DMS153 treated with DMSO at 0.1 percent for 48 hours (cell line): ENCODE results near the gene IRAK2.
A peak's percentile ranks its signal among the peaks of the same experiment; 100 is the strongest.
"Not testable (repeated sequence)": the region's sequence is repeated elsewhere in the genome, so short reads cannot be mapped to it uniquely, and the experiment has no call there.

Experiments used
- DNase-seq: peaks from one replicate; lab custom pipeline; 2025; ENCODE audit not compliant: unreplicated experiment; lab: John Stamatoyannopoulos, UW

IRAK2 gene

GRCh38 chr3:10164546-10165393 is at the start of gene IRAK2:
Gene IRAK2 (plus strand): TSS chr3:10164919. CDS start chr3:10164955, 36 bp downstream.
- DNase-seq, result no peak

- peak; percentile 70 for DNase-seq
These were observed 49.2 kb upstream of the IRAK2 start, which contains the start of gene BRK1 for GRCh38 chr3:10115326-10116137. Gene BRK1 (plus strand): TSS chr3:10115675. CDS start chr3:10115702, 27 bp downstream.

- no peak for DNase-seq
These were observed 48.6 kb upstream of the IRAK2 start for GRCh38 chr3:10116138-10116460.

GRCh38 chr3:10116928-10117327 is 47.8 kb upstream of the IRAK2 start:
- no peak for DNase-seq

GRCh38 chr3:10119376-10119775 is 45.3 kb upstream of the IRAK2 start:
- DNase-seq, result no peak

GRCh38 chr3:10121064-10121463 is 43.7 kb upstream of the IRAK2 start:
- DNase-seq, result no peak

- DNase-seq, result no peak
These were observed 42.0 kb upstream of the IRAK2 start for GRCh38 chr3:10122724-10123123.

- DNase-seq, result not testable (repeated sequence)
These were observed 28.8 kb upstream of the IRAK2 start for GRCh38 chr3:10135872-10136271.

GRCh38 chr3:10136426-10137005 is 28.2 kb upstream of the IRAK2 start:
- DNase-seq, result no peak

GRCh38 chr3:10137178-10137577 is 27.5 kb upstream of the IRAK2 start:
- no peak for DNase-seq

- no peak for DNase-seq
These were observed 23.6 kb upstream of the IRAK2 start for GRCh38 chr3:10140996-10141546.

GRCh38 chr3:10142707-10143560 is 21.8 kb upstream of the IRAK2 start:
- DNase-seq, result no peak

- no peak for DNase-seq
These were observed 19.0 kb upstream of the IRAK2 start for GRCh38 chr3:10145685-10146084.

GRCh38 chr3:10149226-10149625 is 15.5 kb upstream of the IRAK2 start:
- DNase-seq, result no peak

GRCh38 chr3:10150987-10151386 is 13.7 kb upstream of the IRAK2 start:
- no peak for DNase-seq

- DNase-seq, result no peak
These were observed 10.2 kb upstream of the IRAK2 start for GRCh38 chr3:10154335-10155122.

GRCh38 chr3:10155123-10155472 is 9.6 kb upstream of the IRAK2 start:
- DNase-seq, result no peak

GRCh38 chr3:10155658-10156057 is 9.1 kb upstream of the IRAK2 start:
- no peak for DNase-seq

- no peak for DNase-seq
These were observed 7.7 kb upstream of the IRAK2 start for GRCh38 chr3:10157031-10157430.

- not testable (repeated sequence) for DNase-seq
These were observed 6.2 kb upstream of the IRAK2 start for GRCh38 chr3:10158555-10158954.
